ENCODE measurements around the gene TAF11L7.
"Not testable (repeated sequence)": the region's sequence is repeated elsewhere in the genome, so short reads cannot be mapped to it uniquely, and the experiment has no call there.

Gene TAF11L7

DNA sequence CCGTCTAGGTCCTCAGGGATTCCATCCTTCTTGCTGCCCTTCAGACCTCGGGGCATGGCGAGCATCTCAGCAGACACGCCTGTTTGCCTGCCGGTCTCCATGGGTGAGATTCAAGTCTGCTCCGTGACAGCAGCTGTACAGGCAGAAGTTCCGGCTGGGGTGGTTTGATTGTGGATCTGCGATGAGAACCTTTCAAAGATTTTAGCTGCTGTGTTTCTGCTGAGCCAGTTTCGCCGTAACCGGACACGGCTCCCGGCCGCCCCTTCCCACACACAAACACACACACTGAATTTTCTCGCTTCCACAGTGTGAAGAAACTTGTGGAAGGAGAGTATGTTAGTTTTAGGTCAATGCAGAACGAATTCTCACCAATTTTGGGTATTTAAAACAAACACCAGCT is at the start of gene TAF11L7:
Gene TAF11L7 (minus strand): TSS at position 101 of the 400 bp plus-strand sequence.
- not testable (repeated sequence) for DNase-seq (ENCODE audit: low spot score)

DNA sequence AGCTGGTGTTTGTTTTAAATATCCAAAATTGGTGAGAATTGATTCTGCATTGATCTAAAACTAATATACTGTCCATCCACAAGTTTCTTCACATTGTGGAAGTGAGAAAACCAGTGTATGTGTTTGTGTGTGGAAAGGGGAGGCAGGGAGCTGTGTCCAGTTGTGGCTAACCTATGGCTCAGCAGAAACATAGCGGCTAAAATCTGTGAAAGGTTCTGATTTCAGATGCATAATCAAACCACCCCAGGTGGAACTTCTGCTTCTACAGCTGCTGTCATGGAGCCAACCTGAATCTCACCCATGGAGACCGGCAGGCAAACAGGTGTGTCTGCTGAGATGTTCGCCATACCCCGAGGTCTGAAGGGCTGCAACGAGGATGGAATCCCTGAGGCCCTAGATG is 48.6 kb upstream of the TAF11L7 start, which contains the start of gene TAF11L14:
Gene TAF11L14 (plus strand): TSS at position 301 of the 400 bp plus-strand sequence.
- DNase-seq (ENCODE audit: low spot score): no peak

DNA sequence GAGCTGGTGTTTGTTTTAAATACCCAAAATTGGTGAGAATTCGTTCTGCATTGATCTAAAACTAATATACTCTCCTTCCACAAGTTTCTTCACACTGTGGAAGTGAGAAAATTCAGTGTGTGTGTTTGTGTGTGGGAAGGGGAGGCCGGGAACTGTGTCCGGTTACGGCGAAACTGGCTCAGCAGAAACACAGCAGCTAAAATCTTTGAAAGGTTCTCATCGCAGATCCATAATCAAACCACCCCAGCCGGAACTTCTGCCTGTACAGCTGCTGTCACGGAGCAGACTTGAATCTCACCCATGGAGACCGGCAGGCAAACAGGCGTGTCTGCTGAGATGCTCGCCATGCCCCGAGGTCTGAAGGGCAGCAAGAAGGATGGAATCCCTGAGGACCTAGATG is 46.2 kb upstream of the TAF11L7 start, which contains the start of gene TAF11L13:
Gene TAF11L13 (plus strand): TSS at position 301 of the 400 bp plus-strand sequence.
- not testable (repeated sequence) for DNase-seq (ENCODE audit: low spot score)

DNA sequence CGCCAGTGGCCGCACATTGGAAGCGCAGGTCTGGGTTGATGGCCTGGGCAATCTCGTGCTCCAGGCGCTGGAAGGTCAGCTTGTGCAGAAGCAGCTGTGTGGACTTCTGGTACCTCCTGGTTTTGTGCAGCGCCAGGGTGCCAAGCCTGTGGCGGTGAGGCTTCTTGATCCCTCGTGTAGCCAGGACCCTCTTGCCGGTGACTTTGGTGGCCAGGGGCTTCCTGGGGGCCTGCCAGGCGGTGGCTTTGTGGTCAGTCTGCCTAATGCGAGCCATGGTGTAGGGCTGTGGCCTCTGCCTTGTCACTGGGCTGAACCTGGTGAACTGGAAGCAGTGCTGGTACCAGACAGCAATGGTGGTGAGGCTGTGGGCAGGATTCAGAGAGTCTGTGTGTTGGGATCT is 40.1 kb upstream of the TAF11L7 start:
- DNase-seq (ENCODE audit: low spot score): no peak

DNA sequence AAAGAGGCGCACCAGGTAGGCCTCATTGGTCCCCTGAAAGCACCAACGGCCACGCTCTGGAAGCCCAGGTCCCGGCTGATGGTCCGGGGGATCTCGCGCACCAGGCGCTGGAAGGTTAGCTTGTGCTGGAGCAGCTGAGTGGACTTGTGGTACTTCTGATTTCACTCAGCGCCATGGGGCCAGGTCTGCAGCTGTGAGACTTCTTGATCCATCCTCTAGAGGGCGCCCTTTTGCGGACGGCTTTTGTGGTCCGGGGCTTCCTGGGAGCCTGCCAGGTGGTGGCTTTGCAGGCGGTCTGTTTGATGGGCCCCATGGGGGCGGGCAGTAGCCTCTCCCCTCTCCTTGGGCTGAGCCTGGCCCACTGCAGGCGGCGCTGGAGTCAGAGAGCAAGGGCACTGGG is 35.1 kb upstream of the TAF11L7 start:
- DNase-seq (ENCODE audit: low spot score): peak; percentile 2

DNA sequence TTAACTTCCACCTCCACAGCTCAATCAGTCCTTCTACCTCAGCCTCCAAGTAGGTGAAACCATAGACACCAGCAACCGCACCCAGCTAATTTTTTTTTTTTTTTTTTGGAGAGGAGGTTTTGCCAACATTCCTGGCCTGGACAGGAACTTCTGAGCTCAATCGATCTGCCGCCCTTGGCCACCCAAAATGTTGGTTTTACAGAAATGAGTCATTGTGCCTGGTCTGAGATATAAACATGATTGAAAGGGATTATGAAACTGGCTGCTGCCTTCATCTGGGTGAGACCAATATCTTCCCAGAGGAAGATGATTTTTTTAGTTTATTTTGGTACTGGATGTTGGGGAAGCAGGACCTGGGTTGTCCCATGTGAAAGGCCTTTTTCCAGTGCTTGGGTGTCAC is 33.8 kb upstream of the TAF11L7 start:
- DNase-seq (ENCODE audit: low spot score): no peak

DNA sequence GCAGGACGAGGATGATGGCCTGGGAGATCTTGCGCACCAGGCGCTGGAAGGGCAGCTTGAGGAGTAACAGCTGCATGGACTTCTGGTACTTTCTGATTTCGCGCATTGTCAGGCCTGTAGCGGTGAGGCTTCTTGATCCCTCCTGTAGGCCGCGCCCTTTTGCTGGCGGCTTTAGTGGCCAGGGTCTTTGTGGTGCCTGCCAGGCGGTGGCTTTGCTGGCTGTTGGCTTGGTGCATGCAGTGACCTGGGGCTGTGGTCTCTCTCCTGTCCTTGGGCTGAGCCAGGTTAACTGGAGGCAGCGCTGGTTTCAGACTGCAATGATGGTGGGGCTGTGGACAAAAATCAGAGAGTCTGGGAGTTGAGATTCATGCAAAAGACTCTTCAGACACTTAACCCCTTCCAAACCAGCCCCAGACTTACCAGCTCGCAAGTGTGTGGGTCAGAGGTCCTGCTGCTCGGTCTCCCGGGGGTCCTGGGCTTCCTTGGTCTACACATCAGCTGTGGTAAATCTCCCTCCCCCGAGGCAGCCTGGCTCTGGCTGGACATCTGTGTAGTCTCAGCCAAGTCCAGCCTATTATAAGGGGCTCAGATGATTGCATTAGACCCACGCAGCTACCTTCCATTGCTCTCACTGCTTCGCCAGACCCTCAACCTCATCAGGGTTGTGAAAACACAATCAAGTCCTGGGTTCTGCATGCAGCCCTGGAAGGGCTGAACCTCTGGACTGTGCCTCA is 29.5 kb upstream of the TAF11L7 start:
- no peak for DNase-seq (ENCODE audit: low spot score)

DNA sequence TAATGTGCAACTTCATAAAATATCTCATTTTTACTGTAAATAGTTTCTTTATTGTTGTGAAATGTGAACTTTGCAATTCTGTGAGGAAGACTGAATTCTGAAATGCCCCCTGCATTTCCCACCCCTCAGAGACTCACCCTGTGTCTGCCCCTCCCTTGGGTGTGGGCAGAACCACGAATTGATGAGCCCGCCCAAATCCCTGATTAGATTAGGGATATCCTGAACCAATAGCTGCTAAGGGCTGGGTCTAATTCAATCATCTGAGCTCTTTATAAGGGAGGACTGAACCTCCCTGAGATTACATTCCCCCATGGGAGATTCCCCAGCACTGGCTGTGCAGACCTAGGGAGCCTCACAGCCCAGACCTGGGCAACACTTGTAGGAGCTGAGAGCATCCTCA is 24.5 kb upstream of the TAF11L7 start, which contains the start of gene TAF11L12:
Gene TAF11L12 (plus strand): TSS at position 301 of the 400 bp plus-strand sequence.
- DNase-seq (ENCODE audit: low spot score): not testable (repeated sequence)

DNA sequence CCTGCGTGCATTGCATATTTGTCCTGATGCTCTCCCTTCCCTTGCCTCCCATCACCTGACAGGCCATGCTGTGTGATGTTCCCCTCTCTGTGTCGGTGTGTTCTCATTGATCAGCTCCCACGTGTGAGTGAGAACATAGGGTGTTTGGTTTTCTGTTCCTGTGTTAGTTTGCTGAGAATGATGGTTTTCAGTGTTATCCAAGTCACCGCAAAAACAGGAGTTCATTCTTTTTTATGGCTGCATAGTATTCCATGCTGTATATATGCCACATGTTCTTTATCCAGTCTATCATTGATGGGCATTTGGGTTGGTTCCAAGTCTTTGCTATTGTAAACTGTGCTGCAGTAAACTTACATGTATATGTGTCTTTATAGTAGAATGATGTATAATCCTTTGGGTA is 21.9 kb upstream of the TAF11L7 start:
- not testable (repeated sequence) for DNase-seq (ENCODE audit: low spot score)

DNA sequence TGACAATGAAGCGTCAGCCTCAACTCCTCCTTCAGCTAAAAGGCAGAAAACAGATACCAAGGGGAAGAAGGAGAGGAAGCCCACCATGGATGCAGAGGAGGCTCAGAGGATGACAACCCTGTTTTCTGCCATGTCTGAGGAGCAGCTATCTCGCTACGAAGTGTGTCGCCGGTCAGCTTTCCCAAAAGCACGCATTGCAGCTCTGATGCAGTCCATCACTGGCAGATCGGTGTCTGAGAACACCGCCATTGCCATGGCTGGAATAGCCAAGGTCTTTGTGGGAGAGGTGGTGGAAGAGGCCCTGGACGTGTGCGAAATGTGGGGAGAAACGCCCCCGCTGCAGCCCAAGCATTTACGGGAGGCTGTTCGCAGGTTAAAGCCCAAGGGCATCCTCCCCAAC is 19.4 kb upstream of the TAF11L7 start:
- no peak for DNase-seq (ENCODE audit: low spot score)

DNA sequence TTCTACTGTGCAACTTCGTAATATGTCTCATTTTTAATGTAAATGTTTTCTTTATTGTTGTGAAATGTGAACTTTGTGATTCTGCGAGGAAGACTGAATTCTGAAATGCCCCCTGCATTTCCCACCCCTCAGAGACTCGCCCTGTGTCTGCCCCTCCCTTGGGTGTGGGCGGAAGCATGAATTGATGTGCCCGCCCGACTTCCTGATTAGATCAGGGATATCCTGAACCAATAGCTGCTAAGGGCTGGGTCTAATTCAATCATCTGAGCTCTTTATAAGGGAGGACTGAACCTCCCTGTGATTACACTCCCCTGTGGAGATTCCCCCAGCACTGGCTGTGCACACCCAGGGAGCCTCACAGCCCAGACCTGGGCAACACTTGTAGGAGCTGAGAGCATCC is 18.3 kb upstream of the TAF11L7 start, which contains the start of gene TAF11L11:
Gene TAF11L11 (plus strand): TSS at position 304 of the 400 bp plus-strand sequence.
- DNase-seq (ENCODE audit: low spot score): not testable (repeated sequence)

DNA sequence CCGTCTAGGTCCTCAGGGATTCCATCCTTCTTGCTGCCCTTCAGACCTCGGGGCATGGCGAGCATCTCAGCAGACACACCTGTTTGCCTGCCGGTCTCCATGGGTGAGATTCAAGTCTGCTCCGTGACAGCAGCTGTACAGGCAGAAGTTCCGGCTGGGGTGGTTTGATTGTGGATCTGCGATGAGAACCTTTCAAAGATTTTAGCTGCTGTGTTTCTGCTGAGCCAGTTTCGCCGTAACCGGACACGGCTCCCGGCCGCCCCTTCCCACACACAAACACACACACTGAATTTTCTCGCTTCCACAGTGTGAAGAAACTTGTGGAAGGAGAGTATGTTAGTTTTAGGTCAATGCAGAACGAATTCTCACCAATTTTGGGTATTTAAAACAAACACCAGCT is 12.2 kb upstream of the TAF11L7 start, which contains the start of gene TAF11L10:
Gene TAF11L10 (minus strand): TSS at position 101 of the 400 bp plus-strand sequence.
- DNase-seq (ENCODE audit: low spot score): not testable (repeated sequence)

DNA sequence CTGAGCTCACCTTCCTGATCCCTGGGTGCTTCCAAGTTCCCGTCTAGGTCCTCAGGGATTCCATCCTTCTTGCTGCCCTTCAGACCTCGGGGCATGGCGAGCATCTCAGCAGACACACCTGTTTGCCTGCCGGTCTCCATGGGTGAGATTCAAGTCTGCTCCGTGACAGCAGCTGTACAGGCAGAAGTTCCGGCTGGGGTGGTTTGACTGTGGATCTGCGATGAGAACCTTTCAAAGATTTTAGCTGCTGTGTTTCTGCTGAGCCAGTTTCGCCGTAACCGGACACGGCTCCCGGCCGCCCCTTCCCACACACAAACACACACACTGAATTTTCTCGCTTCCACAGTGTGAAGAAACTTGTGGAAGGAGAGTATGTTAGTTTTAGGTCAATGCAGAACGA is 8.7 kb upstream of the TAF11L7 start, which contains the start of gene TAF11L9:
Gene TAF11L9 (minus strand): TSS at position 140 of the 400 bp plus-strand sequence.
- not testable (repeated sequence) for DNase-seq (ENCODE audit: low spot score)

DNA sequence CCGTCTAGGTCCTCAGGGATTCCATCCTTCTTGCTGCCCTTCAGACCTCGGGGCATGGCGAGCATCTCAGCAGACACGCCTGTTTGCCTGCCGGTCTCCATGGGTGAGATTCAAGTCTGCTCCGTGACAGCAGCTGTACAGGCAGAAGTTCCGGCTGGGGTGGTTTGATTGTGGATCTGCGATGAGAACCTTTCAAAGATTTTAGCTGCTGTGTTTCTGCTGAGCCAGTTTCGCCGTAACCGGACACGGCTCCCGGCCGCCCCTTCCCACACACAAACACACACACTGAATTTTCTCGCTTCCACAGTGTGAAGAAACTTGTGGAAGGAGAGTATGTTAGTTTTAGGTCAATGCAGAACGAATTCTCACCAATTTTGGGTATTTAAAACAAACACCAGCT is 5.3 kb upstream of the TAF11L7 start, which contains the start of gene TAF11L8:
Gene TAF11L8 (minus strand): TSS at position 101 of the 400 bp plus-strand sequence.
- not testable (repeated sequence) for DNase-seq (ENCODE audit: low spot score)
